ENCODE data around the gene SETBP1.

The SETBP1 gene

DNA sequence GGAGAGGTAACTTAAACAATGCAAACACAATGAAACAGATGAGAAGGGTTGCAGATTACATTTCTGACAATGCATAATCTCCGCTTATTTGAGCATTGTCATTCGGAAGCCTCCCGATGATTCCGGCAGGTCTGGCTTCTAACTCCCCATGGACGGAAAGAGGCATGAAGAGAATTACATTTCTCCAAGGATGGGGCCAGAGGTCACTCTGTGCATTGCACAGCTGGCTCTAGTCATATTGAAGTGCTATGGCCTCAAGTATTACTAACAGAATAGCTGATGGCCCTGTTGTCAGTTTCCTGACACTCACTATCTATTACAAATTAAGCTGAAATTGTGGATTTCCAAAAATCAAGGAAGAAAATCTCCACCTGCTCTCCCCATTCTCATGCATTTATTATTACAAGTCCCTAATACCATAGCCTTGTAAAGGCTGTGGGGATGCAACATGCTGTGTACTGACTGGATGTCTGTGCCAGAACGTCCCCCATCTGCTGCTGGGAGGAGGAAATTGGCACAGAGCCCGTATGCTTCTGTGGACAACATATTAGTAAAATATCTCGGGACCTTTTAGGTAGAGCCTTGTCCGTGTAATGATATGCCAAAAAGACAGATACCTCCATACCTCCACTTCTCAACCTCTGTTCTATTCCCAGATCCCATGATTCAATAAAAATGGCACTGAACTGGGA is 168.1 kb downstream of the SETBP1 start:
- DNase-seq = no peak

DNA sequence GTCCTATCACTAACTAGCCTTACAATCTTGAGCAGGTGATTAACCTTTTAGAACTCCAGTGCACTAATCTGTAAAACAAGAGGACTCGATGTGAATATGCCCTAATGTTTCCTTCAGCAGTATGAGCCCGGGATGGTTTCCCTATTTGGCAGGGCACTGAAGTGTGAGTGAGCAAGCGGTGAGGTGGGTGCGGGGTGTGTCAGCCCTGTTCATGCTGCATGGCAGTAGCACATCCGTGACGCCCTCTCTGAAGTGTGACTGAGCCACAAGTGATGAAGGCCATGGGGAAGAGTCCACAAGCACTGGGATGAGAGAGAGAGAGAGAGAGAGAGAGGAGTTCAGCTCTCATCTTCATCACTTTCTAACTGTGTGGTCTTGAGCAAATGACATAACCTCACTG is 168.7 kb downstream of the SETBP1 start:
- no peak for DNase-seq

DNA sequence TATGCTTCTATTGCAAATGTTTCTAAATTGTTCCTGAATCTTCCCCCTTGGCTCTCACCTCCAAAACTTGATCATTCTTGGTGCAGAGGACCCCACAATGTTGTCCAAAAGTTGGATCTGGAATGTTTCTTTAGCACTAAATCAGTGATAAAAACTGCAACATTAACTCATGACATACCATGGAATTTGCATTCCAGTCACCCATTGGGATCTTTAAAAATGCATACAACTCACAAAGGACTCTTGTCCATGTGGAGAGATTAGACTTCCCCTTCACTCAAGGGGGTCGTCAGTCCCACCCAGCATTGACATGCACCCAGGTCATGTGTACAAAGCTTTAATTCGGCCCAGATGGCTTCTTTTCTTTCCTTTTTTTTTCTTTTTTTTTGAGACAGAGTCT is 169.3 kb downstream of the SETBP1 start:
- no peak for DNase-seq

DNA sequence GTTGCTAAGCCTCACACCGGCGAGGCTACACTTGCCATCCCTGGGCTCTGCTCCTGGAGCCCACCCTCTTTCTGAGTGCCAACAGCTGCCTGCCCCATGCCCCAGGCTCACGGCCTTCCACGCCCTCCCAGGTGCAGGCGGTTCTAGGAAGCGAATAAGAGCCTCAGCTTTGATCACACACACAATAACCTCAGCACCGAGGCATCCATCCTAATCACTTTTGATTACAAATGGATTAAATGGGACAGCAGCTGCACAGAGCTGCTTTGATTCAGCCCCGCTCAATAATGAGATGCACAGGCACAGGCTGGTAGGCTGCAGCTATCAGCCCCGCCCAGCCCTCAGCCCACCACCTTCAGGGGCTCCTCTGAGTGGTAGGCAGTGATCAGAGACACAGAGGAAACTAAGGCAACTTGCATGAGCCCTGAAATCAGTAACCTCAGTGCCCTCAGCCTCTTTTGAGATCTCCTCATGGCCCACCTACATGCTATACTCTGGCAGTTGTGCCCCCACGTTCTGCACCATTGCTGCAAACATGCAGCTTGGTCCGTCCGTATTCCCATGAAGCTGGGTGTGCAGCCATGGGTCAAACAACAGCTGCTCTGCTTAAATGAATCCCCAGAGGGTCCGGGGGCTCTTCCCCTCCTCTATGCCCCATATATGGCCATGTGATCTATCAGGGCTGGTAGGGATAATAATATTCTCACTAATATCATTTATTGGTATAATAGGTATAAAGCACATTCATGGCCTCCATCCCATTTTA is 171.4 kb downstream of the SETBP1 start:
- no peak for DNase-seq

DNA sequence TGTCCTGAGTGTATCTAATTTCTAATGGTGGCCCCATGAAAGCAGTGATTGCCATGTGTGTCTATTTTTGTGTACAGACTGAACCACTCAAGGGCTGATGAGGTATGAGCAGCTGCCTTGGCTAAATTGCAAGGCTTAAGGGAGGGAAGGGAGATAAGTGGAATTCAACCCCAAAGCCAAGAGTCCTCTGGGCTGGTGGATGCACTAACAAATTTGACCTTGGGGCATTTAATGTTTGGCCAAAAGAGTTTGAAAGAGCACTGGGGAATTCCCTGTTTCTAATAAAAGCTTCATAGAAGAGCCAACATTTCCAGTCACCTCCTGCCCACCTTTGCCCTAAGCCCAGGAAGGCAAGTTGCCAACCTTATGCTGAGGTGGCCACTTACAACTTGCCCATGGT is 172.1 kb downstream of the SETBP1 start:
- no peak for DNase-seq

DNA sequence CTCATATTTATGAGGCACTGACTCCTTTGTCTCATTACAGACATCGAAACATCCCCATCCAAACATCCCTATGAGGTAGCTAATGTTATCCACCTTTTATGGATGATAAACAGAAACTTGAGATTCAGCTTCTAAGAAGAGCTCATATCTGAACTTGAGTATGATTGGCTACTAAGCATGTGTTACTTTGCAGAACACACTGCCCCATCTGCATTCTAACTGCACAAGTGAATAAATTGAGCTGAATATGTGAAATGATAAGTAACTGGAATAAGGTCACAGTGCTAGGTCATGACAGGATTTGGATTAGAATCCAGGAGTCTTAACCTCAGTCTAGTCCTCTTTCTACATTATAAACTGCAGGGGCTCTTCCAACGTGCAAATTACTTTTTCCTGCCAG is 172.7 kb downstream of the SETBP1 start:
- DNase-seq = no peak

DNA sequence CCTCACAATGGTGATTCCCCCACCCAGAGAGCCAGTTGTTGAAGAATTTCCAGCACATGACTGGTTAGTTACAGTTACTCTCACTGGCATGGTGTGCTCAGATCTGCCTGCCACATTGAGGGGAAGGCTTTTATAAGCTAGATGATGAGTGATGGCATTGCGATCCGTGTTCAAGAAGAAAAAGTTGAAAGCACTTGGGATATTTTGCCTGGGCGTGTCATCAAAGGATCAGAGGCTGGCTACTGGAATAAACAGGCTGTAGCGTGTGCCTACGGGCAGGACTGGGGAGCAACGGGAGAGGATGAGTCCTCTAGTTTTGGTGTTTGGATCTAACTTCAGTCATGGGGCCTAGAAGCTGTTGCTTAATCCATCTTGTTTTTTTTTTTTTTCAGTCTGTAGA is 175.0 kb downstream of the SETBP1 start:
- DNase-seq = no peak

DNA sequence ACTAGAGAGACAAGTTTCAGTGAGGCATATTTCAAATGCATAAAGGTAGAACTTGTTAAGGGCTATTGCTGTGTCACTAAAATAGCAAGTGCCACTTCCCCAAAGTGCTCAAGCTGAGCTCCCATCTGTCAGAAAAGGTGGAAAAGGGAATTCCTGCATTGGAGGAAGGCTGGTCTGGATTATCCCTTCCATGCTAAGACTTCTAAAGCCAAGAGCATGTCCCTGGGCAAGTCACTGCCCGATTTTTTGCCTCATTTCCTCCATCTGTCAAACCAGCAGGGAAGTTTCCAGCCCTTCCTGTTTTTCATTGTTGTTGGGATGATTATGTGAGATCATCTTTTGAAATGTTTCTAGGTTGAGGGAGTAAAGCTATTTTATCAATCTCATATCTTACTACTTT is 175.5 kb downstream of the SETBP1 start:
- no peak for DNase-seq

DNA sequence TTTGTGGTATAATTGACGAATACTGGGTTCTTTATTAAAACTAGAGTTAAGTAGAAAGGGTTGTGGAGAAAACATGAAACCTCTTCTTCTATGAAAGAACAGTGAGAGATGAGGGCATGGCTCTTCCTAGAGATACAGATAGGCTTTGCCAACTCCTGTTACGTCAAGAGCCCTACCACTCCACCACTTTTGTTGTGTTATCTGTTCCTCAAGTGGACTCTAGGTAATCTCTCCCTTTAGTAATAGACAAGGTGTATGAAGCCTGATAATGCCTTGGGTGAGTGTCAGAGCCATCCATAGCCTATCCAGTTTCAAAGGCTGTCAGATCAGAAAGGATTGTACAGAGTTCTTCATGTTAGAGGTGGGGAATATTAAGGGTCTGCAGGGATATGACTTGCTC is 176.4 kb downstream of the SETBP1 start:
- DNase-seq = no peak

DNA sequence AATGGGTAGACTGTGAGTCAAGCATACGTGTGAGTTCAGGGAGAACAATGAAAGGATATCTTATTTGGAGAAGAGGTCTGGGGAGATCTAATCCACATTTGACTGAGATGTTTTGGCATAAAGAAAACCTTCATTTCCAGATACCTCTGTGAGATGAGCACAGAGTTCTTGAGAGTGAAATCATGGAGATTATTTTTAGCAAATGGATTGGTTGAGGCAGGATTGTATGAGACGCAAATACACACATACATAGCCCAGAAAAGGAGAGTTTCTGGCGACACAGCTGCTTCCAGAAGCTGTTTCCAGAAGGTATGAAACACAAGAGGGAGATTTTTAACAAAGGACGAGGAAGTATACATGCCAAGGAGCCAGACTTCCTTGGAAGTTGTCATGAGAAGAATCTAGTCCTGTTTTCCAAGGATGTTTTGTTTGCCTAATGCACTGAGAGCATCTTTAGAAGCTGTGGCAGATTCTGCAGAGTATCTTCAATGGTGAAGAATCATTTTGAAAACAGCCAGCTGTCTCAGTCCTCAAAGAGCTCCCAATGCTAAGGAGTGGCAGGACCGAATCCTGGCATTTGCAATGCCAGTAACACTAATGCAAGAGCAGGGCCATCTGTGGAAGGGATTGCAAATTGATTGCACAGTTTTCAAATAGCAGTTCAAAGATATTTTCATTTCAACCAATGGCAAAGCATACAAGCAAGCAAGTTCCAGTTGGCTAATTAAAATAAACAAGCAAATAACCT is 177.2 kb downstream of the SETBP1 start:
- DNase-seq = no peak

DNA sequence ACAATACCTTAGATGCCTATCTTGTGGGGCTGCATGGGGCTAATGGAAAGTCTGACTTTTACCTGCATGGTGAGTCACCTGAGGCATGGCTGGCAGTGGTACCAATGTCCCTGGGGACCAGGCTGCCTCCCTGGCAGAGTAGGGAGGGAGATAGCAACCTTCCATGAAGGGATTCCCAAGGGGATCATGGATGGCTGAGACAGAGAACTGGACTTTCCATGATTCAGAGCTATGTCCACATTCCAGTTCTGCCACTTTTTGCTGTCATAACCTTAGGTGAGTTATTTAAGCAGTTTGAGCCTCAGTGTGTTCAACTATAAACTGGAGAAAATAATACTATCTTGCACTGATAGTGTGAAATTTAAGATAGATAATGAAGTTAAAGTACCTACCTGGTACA is 178.6 kb downstream of the SETBP1 start:
- no peak for DNase-seq

DNA sequence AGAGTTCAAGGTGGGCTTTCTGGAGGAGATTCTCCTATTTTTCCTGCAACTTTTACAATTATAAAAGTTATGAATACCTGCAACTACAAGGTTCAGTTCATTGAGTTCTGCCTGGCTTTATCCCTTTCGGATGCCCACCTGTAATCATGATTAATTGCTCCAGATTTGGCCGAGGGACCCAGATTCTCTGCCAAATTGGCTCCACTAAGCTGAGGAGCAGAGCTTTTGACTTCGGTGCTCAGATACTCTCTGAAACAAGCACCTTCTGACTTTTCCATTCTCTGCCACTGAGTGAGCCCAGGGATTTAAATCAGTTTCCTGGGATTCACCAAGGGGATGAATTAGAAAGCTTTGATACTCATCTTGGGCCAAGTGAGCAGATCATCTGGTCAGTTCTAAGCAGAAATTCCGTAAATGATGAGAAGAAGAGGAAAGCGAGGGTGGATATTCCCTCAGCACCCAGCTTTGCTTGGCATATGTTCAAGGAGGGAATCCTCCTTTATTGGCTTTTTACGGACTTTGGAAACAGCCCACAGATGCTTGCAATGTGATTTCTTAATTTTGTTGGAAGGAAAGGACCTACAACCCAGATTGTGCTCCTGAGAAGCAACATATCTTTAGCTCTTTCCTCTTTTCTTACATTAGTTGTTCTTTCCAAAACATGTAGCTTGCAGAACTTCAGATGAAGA is 179.2 kb downstream of the SETBP1 start:
- no peak for DNase-seq

DNA sequence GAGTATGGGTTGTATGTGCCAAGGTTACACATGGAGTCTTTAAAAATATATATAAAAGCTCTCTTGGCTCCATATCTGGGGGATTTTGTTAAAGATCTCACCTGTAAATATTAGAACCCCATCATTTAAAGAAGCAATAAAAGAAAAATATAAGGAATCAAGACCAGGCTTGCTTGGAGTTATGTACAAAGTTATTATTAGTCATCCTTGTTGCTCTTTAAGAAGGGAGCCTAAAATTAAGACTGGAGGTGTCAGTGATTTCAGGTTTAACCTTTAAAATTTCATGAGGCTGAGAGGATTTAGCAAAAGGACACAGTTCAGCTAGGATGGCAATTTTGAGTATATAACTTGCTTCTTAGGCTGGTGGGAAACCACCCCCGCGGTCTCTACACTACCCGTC is 181.4 kb downstream of the SETBP1 start:
- DNase-seq = no peak

DNA sequence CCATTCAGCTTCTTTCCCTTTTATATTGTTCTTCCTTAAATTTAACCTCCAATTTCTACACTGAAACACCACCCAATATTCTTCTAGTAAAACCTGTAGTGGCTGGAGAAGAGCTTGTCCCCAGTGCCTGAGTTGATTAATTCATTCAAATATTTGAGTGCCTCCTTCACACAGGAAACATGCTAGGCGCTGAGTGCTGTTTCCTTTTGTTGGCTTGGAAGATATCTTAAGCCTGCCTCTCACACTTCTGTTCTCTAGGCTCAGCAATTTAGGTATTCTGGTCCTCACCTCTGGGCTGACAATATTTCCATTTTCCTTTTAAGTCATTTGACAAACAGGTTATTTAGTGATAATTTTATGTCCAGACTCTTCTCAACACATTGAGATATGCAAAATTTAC is 185.4 kb downstream of the SETBP1 start:
- DNase-seq = no peak

DNA sequence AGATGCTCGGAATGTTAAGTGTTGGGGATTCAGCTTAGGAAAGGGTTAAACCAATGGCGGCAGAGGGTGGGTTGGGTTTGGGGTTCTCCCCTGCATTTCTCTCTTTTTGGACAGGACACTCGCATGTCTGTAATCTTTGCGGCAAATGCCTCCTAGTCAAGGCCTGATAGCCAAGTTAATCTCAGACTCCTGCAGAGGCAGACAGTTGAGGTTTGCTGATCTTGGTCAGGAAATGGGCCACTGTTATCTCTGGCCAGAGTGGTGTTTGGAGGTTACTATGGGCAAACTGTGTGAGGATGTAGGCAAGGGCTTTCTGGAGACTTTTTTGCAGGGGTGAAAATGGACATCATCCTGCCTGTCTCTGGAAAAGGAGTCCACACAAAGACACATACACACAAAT is 188.8 kb downstream of the SETBP1 start:
- DNase-seq = no peak

DNA sequence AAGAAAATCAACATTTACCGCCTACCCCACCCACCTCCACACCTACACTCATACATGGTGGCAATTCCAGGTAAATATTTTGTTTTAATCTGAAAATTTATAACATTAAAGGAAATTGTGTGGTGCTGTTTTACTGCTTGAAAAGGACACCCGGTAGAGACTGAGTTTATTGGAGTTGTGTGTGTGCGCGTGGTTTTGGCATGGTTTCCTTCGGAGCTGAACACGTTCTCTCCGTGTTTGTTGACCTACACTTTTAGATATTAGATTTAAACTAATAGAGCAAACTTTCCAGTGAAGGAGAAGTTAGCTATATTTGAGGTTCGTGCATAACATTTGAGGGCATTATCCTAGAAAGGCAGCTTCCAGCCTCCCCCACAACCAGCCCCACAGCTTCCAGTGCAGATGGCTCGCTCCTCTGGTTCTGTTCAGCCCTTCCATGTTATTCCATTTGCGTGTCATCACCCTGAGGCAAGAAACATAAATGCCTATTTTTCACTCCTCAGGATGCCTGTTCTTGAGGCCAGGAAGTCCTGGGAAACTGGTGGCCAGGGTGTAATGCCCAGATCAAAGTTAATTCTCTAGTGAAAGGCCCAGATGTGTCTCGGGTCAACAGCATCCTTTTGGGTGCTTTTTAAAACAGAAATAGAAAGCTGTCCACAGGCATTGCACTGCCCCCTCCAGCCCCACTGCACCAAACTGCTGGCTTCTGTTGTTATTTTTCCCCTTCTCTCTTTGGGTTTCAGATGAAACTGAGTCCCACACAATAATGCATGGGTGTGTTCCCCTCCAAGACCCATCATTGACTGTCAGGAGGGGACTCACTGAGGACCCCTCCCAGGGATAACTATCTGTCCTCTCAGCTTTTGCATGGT is 190.2 kb downstream of the SETBP1 start:
- DNase-seq = no peak

DNA sequence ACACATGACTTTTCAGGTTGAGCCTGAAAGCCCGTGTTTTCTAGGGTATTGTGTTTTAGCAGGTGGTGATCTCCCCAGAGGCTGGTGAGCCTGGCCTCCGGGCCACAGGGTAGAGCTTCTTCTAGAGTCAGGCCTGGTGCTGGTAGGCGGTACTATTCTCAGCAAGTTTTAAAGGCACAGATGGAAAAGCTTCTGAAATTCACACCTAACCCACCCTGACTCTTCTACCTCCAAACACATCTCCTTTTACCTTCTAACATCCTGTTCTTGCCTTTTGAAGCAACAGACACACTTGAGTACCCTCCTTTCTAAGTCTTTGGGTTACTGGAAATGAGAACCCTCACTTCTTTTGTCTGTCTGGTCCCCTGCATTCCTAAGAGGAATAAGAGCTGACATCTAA is 191.1 kb downstream of the SETBP1 start:
- no peak for DNase-seq

DNA sequence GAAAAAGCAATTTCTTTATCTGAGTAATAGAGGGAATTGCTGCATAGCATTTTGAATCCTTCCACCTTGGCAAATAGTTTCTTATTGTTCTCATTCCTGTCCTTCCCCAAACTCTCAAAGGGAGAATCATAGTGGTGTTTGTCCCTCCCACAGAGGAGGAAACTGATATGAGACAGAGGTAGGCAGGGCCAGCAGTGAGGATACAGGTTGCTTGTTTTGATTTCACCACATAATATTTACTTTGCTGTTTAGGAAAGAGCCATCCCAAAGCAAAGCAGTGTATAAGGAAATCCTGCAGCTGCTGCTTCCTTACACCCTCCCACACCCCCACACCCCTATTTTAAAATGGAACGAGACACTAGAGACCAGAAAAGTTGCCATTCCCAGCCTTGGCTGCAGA is 195.3 kb downstream of the SETBP1 start:
- DNase-seq = no peak

DNA sequence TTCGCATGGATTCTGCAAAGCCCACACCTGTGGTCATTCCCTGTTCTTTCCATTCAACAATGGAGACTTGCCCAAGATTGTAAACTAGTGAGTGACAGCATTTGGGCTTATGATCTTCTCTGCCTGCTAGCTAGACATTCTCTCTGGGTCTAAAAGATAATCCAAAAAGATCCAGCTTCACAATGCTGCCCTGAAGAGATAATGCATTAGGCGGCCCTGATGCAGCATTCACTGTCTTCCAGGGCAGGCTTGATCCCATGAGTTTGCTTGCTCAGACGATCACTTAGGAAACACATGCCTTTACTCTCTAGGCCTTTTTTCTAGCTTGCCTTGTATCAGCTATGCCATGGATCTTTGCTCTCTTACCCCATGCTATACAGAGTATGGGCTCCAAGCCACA is 196.1 kb downstream of the SETBP1 start:
- no peak for DNase-seq

DNA sequence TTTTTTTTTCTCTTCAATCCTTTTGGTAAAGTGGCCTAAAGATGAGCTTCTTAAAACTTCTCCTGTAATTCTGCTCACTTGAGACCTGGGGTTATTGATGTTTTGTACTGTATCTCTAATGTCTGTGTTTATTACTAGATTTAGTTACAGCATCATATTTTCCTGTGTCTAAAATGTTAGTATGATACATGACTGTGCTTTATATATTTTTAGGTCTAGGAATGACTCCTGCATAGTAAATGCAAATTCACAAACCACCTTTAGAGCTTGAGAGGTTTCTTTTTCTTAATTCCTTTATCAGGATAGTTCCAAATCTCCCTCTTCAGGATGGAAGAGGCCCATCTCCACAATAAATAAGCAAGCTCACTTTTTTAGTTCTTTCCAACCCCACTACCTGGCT is 197.6 kb downstream of the SETBP1 start:
- DNase-seq = no peak

DNA sequence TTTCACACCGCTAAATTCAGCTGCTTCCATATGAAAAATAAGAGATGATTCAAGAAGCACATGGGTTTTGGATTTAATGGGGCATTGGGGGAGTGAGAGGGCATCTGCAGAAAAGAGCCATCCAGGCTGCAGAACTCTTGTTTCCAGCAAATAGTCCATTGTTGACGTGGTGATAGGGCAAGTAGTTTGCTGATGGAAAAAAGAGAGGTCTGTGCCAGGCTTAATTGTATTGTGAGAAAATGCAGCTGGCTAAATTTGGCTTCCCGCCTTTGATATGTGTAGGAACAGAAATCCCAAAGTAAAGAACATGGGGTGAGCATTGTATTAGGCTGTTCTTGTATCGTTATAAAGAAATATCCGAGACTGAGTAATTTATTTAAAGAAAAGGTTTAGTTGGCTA is 199.5 kb downstream of the SETBP1 start:
- no peak for DNase-seq

DNA sequence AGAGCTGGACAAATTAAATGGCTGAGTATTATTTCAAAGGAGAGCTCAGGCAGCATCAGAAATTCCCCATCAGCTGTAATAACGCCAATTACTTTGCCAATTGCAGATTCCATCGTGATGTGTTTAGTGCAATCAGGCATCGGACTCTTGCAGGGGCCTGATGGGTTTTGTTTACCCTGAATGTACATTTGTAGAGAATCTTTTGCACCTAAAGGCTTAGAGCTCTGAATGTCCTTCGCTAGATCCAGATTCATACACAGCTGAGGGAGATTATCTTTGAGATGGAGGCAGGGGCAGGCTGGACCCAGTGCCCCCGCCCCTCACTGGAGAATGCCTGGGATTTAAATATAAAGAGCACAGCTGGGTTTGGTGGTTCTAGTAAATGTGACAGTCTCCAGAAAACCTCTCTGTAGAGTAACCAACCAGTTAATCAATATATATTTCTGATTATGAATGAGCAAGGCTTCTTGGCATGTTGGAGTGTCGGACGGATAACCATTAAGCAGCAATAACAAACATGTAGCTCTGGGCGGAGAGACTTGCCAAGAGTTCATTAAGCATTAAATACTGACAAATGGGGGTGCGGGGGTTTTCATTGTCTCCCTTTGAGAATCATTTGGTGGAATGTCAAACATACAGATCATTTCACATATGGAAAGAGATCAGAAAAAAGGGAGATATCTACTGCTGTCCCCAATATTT is 200.9 kb downstream of the SETBP1 start:
- no peak for DNase-seq
